ENCODE measurements around the gene TMEM91. TPM values are rescaled to one million over a fixed set of nuclear protein-coding genes. Genes with fewer than 3 reads are reported as not detected.
"Not testable (repeated sequence)": the region's sequence is repeated elsewhere in the genome, so short reads cannot be mapped to it uniquely, and the experiment has no call there.

Gene TMEM91
- total and polyA plus RNA-seq, 9 donors: 6.2 to 22.3 (median 9.9) TPM

DNA sequence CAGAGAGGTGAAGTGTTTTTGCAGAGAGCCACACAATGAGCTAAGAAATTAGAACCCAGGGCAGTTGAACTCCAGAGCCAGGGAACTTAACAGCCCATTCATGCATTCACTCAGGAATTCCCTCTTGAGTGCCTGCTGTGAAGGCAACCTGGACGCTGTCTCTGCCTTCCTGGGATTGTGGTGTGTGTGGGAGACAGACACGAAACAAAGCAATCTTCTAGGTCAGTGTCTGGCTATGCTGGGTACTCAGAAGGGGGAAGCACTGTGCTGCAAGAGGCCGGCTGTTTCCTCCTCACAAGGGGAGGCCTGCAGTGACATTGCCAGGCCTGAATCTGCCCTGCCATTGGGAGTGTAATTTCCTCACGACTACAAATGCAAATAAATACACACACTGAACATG lies 30.9 kb downstream of the TMEM91 start:
- 10 to 51% (median 50%) methylated on average over 4 of the region's 4 CpGs for WGBS, 3 donors
- Histone ChIP-seq H3K4me3 (no peak overlapping the region), H3K9me3 (no peaks in the 10 kb centered on the region), H3K27ac (no peak overlapping the region), H3K36me3 (no peaks in the 10 kb centered on the region), H3K4me1 (ENCODE audit: insufficient read depth) (no peaks in the 10 kb centered on the region), H3K27me3 (no peaks in the 10 kb centered on the region)
- intact Hi-C loops (cut with DNase I): no loop called here
- no peak for DNase-seq
- TF ChIP-seq EP300 (IDR thresholded peaks at IDR 0.05): no peak
- TF ChIP-seq, protein P1, sequence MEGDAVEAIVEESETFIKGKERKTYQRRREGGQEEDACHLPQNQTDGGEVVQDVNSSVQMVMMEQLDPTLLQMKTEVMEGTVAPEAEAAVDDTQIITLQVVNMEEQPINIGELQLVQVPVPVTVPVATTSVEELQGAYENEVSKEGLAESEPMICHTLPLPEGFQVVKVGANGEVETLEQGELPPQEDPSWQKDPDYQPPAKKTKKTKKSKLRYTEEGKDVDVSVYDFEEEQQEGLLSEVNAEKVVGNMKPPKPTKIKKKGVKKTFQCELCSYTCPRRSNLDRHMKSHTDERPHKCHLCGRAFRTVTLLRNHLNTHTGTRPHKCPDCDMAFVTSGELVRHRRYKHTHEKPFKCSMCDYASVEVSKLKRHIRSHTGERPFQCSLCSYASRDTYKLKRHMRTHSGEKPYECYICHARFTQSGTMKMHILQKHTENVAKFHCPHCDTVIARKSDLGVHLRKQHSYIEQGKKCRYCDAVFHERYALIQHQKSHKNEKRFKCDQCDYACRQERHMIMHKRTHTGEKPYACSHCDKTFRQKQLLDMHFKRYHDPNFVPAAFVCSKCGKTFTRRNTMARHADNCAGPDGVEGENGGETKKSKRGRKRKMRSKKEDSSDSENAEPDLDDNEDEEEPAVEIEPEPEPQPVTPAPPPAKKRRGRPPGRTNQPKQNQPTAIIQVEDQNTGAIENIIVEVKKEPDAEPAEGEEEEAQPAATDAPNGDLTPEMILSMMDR (IDR thresholded peaks at IDR 0.05): no peak
- TF ChIP-seq POLR2A (IDR thresholded peaks at IDR 0.05): no peak

DNA sequence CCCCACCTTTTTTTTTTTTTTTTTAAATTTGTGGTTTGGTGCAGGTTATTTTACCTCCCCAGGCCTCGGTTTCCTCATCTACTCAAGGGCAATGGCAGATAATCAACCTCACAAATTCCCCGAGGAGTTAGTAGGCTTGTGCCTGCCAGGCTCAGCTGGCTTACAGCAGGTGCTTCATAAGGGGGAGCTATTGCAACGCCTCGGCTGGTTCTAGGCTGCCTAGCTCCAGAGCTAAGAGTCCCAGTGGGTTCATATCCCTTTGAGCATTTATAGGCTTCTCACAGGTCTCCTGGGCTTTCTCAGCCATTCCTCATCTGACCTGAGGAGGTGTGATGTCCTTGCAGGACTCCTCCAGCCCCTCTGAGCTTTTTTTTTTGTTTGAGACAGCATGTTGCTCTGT lies 31.9 kb downstream of the TMEM91 start:
- no peak for TF ChIP-seq EP300 (IDR thresholded peaks at IDR 0.05)
- no peak for TF ChIP-seq POLR2A (IDR thresholded peaks at IDR 0.05)
- TF ChIP-seq, protein P1 (IDR thresholded peaks at IDR 0.05): no peak
- Histone ChIP-seq H3K27ac (no peak overlapping the region), H3K36me3 (no peaks in the 10 kb centered on the region), H3K4me3 (no peak overlapping the region), H3K4me1 (ENCODE audit: insufficient read depth) (no peaks in the 10 kb centered on the region), H3K9me3 (no peaks in the 10 kb centered on the region), H3K27me3 (no peaks in the 10 kb centered on the region)
- no peak for DNase-seq
- intact Hi-C loops (cut with DNase I): no loop called here
- WGBS, 3 donors: 67 to 73% (median 67%) methylated on average over 4 of the region's 4 CpGs

DNA sequence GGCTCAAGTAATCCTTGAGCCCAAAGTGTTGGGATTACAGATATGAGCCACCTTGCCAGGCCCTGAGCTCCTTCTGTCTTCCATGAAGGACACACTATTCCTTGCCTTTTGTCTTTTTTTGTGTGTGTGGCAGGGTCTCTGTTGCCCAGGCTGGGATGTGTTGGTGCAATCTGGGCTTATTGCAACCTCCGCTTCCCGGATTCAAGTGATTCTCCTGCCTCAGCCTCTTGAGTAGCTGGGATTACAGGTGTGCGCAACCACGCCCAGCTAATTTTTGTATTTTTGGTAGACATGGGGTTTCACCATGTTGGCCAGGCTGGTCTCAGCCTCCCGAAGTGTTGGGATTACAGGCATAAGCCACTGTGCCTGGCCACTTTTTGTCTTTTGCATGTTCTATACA lies 32.5 kb downstream of the TMEM91 start:
- DNase-seq; H3K4me3 ChIP-seq; H3K27ac ChIP-seq; H3K4me1 ChIP-seq (ENCODE audit: insufficient read depth); H3K9me3 ChIP-seq; H3K36me3 ChIP-seq; intact Hi-C loops (cut with DNase I); H3K27me3 ChIP-seq: not testable (repeated sequence)
- WGBS, 3 donors: 94 to 95% (median 94%) methylated on average over 5 of the region's 5 CpGs

DNA sequence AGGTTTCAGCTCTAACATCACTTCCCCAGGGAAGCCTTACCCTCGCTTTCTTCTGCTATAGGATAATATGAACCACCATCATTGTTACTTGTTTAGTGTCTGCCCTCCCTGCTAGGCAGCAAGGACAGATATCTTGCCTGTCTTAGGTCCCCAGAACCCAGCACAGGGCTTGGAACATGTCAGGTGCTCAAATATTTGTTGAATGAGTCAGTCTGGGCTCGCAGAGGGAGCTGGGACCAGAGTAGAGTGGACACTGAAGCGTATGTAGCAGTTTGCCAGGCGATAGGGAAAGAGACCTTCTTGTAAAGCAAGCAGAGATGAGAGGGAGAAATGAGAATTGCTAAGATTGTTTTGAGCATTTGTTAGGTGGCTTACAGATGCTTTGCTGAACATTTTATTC lies 33.0 kb downstream of the TMEM91 start:
- no peaks in the 10 kb centered on the region for H3K36me3 ChIP-seq
- no peaks in the 10 kb centered on the region for H3K4me1 ChIP-seq (ENCODE audit: insufficient read depth)
- no peak for DNase-seq
- no peaks in the 10 kb centered on the region for H3K9me3 ChIP-seq
- WGBS, 3 donors: 62 to 69% (median 66%) methylated on average over 4 of the region's 4 CpGs
- H3K27ac ChIP-seq: no peak overlapping the region
- TF ChIP-seq EP300 (IDR thresholded peaks at IDR 0.05) (no peak), POLR2A (IDR thresholded peaks at IDR 0.05) (no peak)
- TF ChIP-seq, protein P1 (IDR thresholded peaks at IDR 0.05): no peak
- H3K27me3 ChIP-seq: no peaks in the 10 kb centered on the region
- H3K4me3 ChIP-seq: no peak overlapping the region
- intact Hi-C loops (cut with DNase I): no loop called here

DNA sequence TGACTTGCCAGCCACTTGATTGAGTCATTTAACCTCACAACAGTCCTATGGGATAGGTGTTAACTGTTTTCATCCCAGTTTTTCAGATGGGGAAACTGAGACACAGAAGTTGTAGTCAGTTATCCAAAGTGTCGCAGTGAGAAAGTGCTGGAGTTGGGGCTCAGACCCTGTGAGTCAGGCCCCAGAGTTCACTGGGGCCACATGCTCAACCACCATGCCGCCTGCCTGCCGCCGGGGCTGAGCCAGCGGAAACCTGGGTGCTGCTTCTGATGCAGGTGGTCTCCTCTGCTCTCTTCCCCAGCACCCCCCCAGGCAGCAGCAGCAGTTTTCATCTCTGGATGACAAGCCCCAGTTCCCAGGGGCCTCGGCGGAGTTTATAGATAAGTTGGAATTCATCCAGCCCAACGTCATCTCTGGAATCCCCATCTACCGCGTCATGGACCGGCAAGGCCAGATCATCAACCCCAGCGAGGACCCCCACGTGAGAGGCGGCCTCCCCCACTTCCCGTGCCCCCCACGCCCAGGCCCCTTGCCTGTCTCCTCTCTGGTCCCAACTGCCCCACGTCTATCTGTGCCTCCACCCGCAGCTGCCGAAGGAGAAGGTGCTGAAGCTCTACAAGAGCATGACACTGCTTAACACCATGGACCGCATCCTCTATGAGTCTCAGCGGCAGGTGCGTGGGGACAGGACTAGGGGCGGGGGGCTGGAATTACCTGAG lies 34.2 kb downstream of the TMEM91 start:
- no peak for DNase-seq
- Histone ChIP-seq H3K27ac (no peak overlapping the region), H3K9me3 (no peaks in the 10 kb centered on the region), H3K4me3 (no peak overlapping the region), H3K36me3 (no peaks in the 10 kb centered on the region), H3K4me1 (ENCODE audit: insufficient read depth) (no peaks in the 10 kb centered on the region), H3K27me3 (no peaks in the 10 kb centered on the region)
- WGBS, 3 donors: 74 to 85% (median 80%) methylated on average over 23 of the region's 23 CpGs
- intact Hi-C loops (cut with DNase I): no loop called here
- TF ChIP-seq, protein P1 (IDR thresholded peaks at IDR 0.05): no peak
- TF ChIP-seq POLR2A (IDR thresholded peaks at IDR 0.05) (no peak), EP300 (IDR thresholded peaks at IDR 0.05) (no peak)

Data from ovary (tissue), 9 donors.